Measurements from ENCODE around the gene WIF1. TPM values are rescaled to one million over a fixed set of nuclear protein-coding genes. Genes with fewer than 3 reads are reported as not detected.

Gene WIF1
- total RNA-seq, 2 experiments from 2014 or later = not detected

DNA sequence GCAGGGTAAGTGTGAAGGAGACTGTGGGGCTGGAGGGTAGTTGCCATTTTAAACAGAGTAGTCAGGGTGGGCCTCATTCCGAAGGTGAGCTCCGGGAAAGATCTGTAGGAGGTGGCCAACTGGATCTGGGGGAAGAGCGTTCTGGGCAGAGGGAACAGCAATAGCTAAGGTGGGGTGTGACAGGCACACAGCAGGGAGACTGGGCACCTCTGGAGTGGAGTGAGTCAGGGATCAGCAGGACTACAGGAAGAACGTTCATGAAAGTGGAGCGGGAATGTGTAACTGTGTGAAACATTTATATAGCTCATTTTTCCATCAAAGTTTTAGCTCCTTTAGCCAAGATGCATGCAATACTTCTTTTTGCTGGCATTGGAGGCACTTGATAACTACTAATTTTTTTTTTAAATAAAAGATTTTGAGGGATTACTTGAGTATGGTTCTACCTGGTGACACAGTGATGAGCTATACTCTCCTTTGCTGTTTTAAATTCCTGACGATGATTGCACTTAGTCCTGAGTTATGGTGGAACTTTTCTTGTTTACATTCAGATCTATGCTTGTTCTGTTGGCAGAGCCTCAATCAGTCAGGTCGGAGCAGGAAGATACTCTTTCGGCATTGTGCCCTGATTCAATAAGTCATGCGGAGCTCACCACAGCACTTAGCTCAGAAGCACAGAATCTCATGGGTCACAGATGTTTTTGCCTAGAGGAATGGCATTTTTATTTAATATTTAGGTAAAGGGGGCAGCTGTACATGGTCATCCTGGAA, 106.4 kb downstream of the WIF1 start:
- no peaks in the 10 kb centered on the region for H3K9me3 Mint-ChIP-seq
- ChIA-PET CTCF (no interaction called here), POLR2A (no interaction called here)
- no peaks in the 10 kb centered on the region for H3K36me3 Mint-ChIP-seq (ENCODE audit: low read depth)
- TF ChIP-seq, protein P1, sequence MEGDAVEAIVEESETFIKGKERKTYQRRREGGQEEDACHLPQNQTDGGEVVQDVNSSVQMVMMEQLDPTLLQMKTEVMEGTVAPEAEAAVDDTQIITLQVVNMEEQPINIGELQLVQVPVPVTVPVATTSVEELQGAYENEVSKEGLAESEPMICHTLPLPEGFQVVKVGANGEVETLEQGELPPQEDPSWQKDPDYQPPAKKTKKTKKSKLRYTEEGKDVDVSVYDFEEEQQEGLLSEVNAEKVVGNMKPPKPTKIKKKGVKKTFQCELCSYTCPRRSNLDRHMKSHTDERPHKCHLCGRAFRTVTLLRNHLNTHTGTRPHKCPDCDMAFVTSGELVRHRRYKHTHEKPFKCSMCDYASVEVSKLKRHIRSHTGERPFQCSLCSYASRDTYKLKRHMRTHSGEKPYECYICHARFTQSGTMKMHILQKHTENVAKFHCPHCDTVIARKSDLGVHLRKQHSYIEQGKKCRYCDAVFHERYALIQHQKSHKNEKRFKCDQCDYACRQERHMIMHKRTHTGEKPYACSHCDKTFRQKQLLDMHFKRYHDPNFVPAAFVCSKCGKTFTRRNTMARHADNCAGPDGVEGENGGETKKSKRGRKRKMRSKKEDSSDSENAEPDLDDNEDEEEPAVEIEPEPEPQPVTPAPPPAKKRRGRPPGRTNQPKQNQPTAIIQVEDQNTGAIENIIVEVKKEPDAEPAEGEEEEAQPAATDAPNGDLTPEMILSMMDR (IDR thresholded peaks at IDR 0.05) = no peak
- no peaks in the 10 kb centered on the region for H3K36me3 ChIP-seq (ENCODE audit: insufficient read depth, low read length)
- intact Hi-C loops (cut with DNase I, micrococcal nuclease) = no loop called here
- no peak overlapping the region for H3K27ac Mint-ChIP-seq
- no peak overlapping the region for H3K4me3 Mint-ChIP-seq
- peaks cover 0 to 4% of the 10 kb centered on the region in 2 experiments for H3K27me3 ChIP-seq (ENCODE audit: control insufficient read depth in 1 of 2, insufficient read depth in 2 of 2, low read length in 2 of 2)
- no peak overlapping the region for H3K4me3 ChIP-seq (ENCODE audit: low read length)
- DNase-seq = no peak
- H3K4me1 ChIP-seq (ENCODE audit: insufficient read depth, low read length) = no peaks in the 10 kb centered on the region
- H3K4me1 Mint-ChIP-seq (ENCODE audit: low read depth) = no peaks in the 10 kb centered on the region
- no peaks in the 10 kb centered on the region for H3K9me3 ChIP-seq (ENCODE audit: control insufficient read depth in 1 of 2, insufficient read depth in 1 of 2, low read length in 2 of 2)
- H3K27ac ChIP-seq (ENCODE audit: low read depth in 1 of 2, low read length in 2 of 2) = no peak overlapping the region
- ATAC-seq (ENCODE audit: poor library complexity) = no peak
- peaks cover 12% of the 10 kb centered on the region for H3K27me3 Mint-ChIP-seq

- H3K4me3 Mint-ChIP-seq = no peak overlapping the region
- no peaks in the 10 kb centered on the region for H3K36me3 Mint-ChIP-seq (ENCODE audit: low read depth)
- intact Hi-C loops (cut with DNase I, micrococcal nuclease) = no loop called here
- Histone ChIP-seq H3K4me3 (ENCODE audit: low read length) (no peak overlapping the region), H3K27me3 (ENCODE audit: control insufficient read depth in 1 of 2, insufficient read depth in 2 of 2, low read length in 2 of 2) (peaks cover 0 to 4% of the 10 kb centered on the region in 2 experiments), H3K36me3 (ENCODE audit: insufficient read depth, low read length) (no peaks in the 10 kb centered on the region), H3K27ac (ENCODE audit: low read depth in 1 of 2, low read length in 2 of 2) (no peak overlapping the region), H3K4me1 (ENCODE audit: insufficient read depth, low read length) (no peaks in the 10 kb centered on the region), H3K9me3 (ENCODE audit: control insufficient read depth in 1 of 2, insufficient read depth in 1 of 2, low read length in 2 of 2) (no peaks in the 10 kb centered on the region)
- no peak overlapping the region for H3K27ac Mint-ChIP-seq
- TF ChIP-seq, protein P1 (IDR thresholded peaks at IDR 0.05) = no peak
- DNase-seq (no peak), ATAC-seq (ENCODE audit: poor library complexity) (no peak)
- H3K9me3 Mint-ChIP-seq = no peaks in the 10 kb centered on the region
- H3K27me3 Mint-ChIP-seq = peaks cover 15% of the 10 kb centered on the region
- POLR2A ChIA-PET = no interaction called here
- no peaks in the 10 kb centered on the region for H3K4me1 Mint-ChIP-seq (ENCODE audit: low read depth)
- CTCF ChIA-PET = no interaction called here
Observed at GRCh38 chr12:65010437-65010836, 110.7 kb downstream of the WIF1 start.

GRCh38 chr12:65005716-65006115, 115.4 kb downstream of the WIF1 start:
- ChIA-PET CTCF (no interaction called here), POLR2A (no interaction called here)
- H3K27ac ChIP-seq (ENCODE audit: low read depth in 1 of 2, low read length in 2 of 2) = no peak overlapping the region
- Mint-ChIP-seq H3K4me1 (ENCODE audit: low read depth) (no peaks in the 10 kb centered on the region), H3K27ac (no peak overlapping the region), H3K27me3 (peaks cover 22% of the 10 kb centered on the region), H3K4me3 (no peak overlapping the region), H3K36me3 (ENCODE audit: low read depth) (no peaks in the 10 kb centered on the region), H3K9me3 (no peaks in the 10 kb centered on the region)
- no peaks in the 10 kb centered on the region for H3K9me3 ChIP-seq (ENCODE audit: control insufficient read depth in 1 of 2, insufficient read depth in 1 of 2, low read length in 2 of 2)
- TF ChIP-seq, protein P1 (IDR thresholded peaks at IDR 0.05) = no peak
- H3K4me3 ChIP-seq (ENCODE audit: low read length) = no peak overlapping the region
- H3K4me1 ChIP-seq (ENCODE audit: insufficient read depth, low read length) = no peaks in the 10 kb centered on the region
- no peaks in the 10 kb centered on the region for H3K27me3 ChIP-seq (ENCODE audit: control insufficient read depth in 1 of 2, insufficient read depth in 2 of 2, low read length in 2 of 2)
- intact Hi-C loops (cut with DNase I, micrococcal nuclease) = no loop called here
- no peak for ATAC-seq (ENCODE audit: poor library complexity)
- H3K36me3 ChIP-seq (ENCODE audit: insufficient read depth, low read length) = no peaks in the 10 kb centered on the region
- no peak for DNase-seq

Measured in CD4-positive, alpha-beta T cell (primary cell).